ENCODE data around the gene BPIFA2.

- TF ChIP-seq CTCF (IDR thresholded peaks at IDR 0.05; ENCODE audit: poor library complexity, severe bottlenecking): no peak
- TF ChIP-seq EP300 (conservative IDR thresholded peaks at IDR 0.05; ENCODE audit: poor library complexity, severe bottlenecking): no peak
These were observed 61.9 kb downstream of the BPIFA2 start for GRCh38 chr20:33229843-33230242.
